Activated CD8-positive, alpha-beta memory T cell treated with anti-CD3 and anti-CD28 coated beads, Interleukin-2, amount 50 U/mL, for 24 hours (primary cell): ENCODE results near the gene JPH2.
"Not testable (repeated sequence)": the region's sequence is repeated elsewhere in the genome, so short reads cannot be mapped to it uniquely, and the experiment has no call there.

ENCODE experiments used
- DNase-seq: peaks from one replicate; pipeline ENCODE4 v3.0.0-alpha.2; 2020; ENCODE audit errors: extremely low read depth

The JPH2 gene

GRCh38 chr20:44187054-44187771 is at the start of gene JPH2:
TSS of gene JPH2 (minus strand) at chr20:44187188. CDS start at chr20:44186705, 483 bp downstream.
- no peak for DNase-seq

GRCh38 chr20:44235702-44236101 is 48.7 kb upstream of the JPH2 start:
- no peak for DNase-seq

GRCh38 chr20:44234566-44235317 is 47.8 kb upstream of the JPH2 start:
- no peak for DNase-seq

DNA sequence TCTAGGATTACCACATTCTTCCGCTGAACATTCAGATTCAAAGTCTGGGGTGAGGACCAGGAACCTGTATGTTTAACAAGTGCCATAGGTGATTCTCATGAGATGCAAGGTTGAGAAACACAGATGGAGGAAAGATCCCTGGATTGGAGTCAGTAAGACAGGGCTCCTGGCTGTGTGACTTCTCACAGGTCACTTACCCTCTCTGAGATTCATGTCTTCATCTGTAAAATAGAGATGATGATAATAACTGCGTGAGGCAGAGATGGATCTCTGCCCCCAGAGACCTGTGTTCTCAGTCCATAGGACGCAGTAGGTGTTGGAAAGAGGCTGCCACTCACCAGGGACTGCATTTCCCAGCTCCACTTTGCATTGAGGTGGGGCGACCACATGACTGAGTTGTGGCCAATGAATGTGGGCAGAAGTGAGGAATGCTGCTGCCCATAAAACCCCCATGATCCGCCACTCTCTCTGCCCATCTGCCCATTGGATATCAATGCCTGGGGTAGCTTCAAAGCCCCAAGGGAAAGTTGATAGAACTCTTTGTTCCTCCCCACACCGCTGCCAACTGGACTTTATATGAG is 46.5 kb upstream of the JPH2 start:
- DNase-seq, result no peak

GRCh38 chr20:44232469-44232856 is 45.5 kb upstream of the JPH2 start:
- DNase-seq, result not testable (repeated sequence)

GRCh38 chr20:44231713-44232468 is 44.9 kb upstream of the JPH2 start:
- no peak for DNase-seq

DNA sequence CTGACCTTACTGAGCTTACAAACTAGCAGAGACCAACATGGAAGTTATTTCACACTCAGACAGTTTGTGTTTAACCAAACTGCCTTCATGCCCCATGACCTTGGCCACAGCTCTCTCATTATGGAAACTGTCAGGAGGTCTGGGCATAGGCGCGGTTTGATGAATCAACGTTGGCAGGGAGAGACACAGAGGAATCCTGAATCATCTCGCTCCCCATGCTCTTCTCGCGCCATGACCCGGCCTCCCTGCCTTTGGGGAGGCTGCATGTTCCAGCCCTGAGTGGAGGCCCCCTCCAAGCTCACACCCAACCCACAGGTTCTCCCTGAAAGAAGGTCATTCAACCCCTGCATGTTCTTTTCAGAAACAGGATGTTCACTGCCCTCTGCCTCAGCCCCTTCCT is 44.2 kb upstream of the JPH2 start:
- no peak for DNase-seq

GRCh38 chr20:44228465-44229258 is 41.7 kb upstream of the JPH2 start:
- no peak for DNase-seq

- no peak for DNase-seq
These were observed 37.6 kb upstream of the JPH2 start for GRCh38 chr20:44224637-44225036.

DNA sequence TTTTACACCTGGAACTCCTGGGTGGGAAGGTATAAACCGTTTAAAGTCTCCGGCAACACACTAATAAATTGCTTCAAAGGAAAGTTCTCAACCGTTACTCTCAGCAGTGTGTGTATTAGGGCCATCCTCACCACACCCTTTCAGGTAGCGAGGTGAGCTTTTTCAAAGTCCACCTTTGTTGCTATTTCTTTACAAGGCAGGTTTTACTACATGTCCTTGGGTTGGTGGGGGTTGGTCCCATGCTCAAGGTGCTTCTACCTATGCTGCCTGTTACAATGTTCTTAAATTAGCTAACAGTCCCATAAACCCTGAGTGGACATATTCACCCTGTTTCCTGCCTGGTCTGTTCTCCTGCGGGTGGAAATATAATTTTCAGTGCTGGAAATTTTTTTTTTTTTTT is 36.7 kb upstream of the JPH2 start:
- no peak for DNase-seq

DNA sequence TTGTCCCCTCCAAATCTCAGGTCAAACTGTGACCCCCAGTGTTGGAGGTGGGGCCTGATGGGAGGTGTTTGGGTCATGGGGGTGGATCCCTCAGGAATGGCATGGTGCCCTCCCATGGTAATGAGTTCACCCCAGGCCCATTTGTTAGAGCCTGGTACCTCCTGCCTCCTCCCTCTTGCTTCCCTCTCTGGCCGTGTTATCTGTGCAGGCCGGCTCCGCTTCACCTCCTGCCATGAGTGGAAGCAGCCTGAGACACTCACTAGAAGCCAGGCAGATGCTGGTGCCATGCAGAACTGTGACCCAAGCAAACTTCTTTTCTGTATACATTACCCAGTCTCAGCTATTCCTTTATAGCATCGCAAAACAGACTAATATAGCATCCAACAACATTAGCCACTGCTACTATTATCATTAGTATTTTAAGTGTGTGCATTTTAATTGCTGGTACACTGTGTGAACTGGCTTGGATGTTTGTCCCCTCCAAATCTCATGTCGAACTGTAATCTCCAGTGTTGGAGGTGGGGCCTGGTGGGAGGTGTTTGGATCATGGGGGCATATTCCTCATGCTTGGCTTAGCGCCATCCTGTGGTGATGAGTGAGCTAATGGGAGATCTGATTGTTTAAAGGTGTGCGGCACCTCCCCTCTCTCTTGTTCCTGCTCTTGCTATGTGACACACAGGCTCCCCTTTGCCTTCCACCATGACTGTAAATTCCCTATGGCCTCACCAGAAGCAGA is 35.8 kb upstream of the JPH2 start:
- DNase-seq, result no peak

- no peak for DNase-seq
These were observed 35.0 kb upstream of the JPH2 start for GRCh38 chr20:44222027-44222426.

GRCh38 chr20:44221368-44221954 is 34.5 kb upstream of the JPH2 start:
- DNase-seq, result no peak

GRCh38 chr20:44219791-44220190 is 32.8 kb upstream of the JPH2 start:
- DNase-seq, result no peak

GRCh38 chr20:44219170-44219730 is 32.3 kb upstream of the JPH2 start:
- no peak for DNase-seq

DNA sequence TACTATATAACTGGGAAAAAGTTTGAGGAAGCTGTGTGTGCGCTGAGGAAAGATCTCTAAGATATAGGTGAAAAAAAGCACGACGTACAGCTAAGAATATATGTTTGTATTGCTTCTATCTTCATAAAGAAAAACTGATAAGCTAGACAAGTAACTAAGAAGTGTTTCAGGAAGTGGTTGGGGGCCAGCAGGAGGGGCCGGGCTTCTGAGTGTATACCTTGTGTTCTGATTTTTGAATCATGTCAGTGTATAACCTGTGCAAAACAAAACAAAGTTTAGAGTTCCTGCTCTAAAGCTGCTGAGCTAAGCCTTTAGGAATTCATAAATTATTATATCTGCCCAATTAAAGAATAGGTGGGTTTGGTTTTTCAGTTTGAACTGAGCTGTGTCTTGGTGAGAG is 31.5 kb upstream of the JPH2 start:
- DNase-seq, result no peak

GRCh38 chr20:44217342-44218092 is 30.5 kb upstream of the JPH2 start:
- DNase-seq, result no peak

DNA sequence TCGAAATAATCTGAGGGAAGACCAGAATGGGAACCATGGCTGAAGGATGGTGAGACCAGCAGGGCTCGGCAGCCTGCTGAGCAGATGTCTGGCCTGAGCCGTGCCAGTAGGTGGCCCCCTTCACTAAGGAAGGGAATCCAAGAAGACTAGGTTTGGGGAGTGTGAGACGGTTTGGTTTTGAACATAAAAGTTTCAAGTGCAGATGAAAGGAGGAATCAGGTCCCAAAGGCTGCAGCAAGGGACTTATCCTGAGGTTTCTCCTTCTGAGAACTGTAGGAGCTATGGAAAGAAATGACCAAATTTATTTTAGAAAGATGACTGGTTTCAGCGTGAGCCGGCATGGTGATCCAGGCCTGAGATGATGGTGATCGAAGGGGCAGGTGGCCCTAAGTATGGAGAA is 28.1 kb upstream of the JPH2 start:
- DNase-seq, result peak; percentile 45

- no peak for DNase-seq
These were observed 25.8 kb upstream of the JPH2 start for GRCh38 chr20:44212792-44213191.
